TTC549 (cell line): Measurements from ENCODE around the gene NELL2.

ENCODE experiments used
- FAIRE-seq: peaks from 2 replicates; lab custom pipeline; 2012; peaks lifted over from hg19 to GRCh38; lab: Jason Lieb, UNC

The NELL2 gene

GRCh38 chr12:44531320-44531971 is 344.7 kb downstream of the NELL2 start:
- no peak for FAIRE-seq

GRCh38 chr12:44526655-44527182 is 349.4 kb downstream of the NELL2 start:
- FAIRE-seq, result no peak

GRCh38 chr12:44525806-44526654 is 350.1 kb downstream of the NELL2 start:
- FAIRE-seq, result no peak

- no peak for FAIRE-seq
Observed at GRCh38 chr12:44523828-44524227, 352.3 kb downstream of the NELL2 start.

GRCh38 chr12:44521702-44522101 is 354.4 kb downstream of the NELL2 start:
- no peak for FAIRE-seq

- no peak for FAIRE-seq
Observed at GRCh38 chr12:44519931-44520330, 356.2 kb downstream of the NELL2 start.

- FAIRE-seq, result no peak
Observed at GRCh38 chr12:44511289-44511688, 364.8 kb downstream of the NELL2 start.

- no peak for FAIRE-seq
Observed at GRCh38 chr12:44510510-44510909, 365.6 kb downstream of the NELL2 start.

- no peak for FAIRE-seq
Observed at GRCh38 chr12:44510076-44510475, 366.0 kb downstream of the NELL2 start.

- FAIRE-seq, result no peak
Observed at GRCh38 chr12:44509471-44509870, 366.6 kb downstream of the NELL2 start.

- FAIRE-seq, result no peak
Observed at GRCh38 chr12:44507461-44507860, 368.7 kb downstream of the NELL2 start.

GRCh38 chr12:44504799-44505198 is 371.3 kb downstream of the NELL2 start:
- FAIRE-seq, result no peak

GRCh38 chr12:44503329-44503728 is 372.8 kb downstream of the NELL2 start:
- no peak for FAIRE-seq

GRCh38 chr12:44502681-44503080 is 373.4 kb downstream of the NELL2 start:
- no peak for FAIRE-seq

GRCh38 chr12:44500423-44500822 is 375.7 kb downstream of the NELL2 start:
- no peak for FAIRE-seq

GRCh38 chr12:44497044-44497443 is 379.1 kb downstream of the NELL2 start:
- no peak for FAIRE-seq

- FAIRE-seq, result no peak
Observed at GRCh38 chr12:44490181-44490580, 385.9 kb downstream of the NELL2 start.

- FAIRE-seq, result no peak
Observed at GRCh38 chr12:44488180-44488579, 387.9 kb downstream of the NELL2 start.

GRCh38 chr12:44484862-44485261 is 391.3 kb downstream of the NELL2 start:
- no peak for FAIRE-seq

- no peak for FAIRE-seq
Observed at GRCh38 chr12:44477331-44477980, 398.7 kb downstream of the NELL2 start.

- no peak for FAIRE-seq
Observed at GRCh38 chr12:44476683-44477082, 399.4 kb downstream of the NELL2 start.

- no peak for FAIRE-seq
Observed at GRCh38 chr12:44465139-44465538, 411.0 kb downstream of the NELL2 start.

- FAIRE-seq, result no peak
Observed at GRCh38 chr12:44464180-44464579, 411.9 kb downstream of the NELL2 start.
